HCT116 (cell line): ENCODE measurements around the gene CLCN4.

Experiments used
- CEBPB ChIP-seq: IDR thresholded peaks from 2 replicates; pipeline ENCODE4 v1.6.1; 2012; ENCODE audit warnings: low read depth
- CTCF ChIP-seq, 3 experiments: fragments of 200-600 bp in 1 of 3; sonication (generic) in 1 of 3; IDR thresholded peaks in 2 of 3; conservative IDR thresholded peaks in 1 of 3; 2 replicates each; pipeline ENCODE4 v1.5.1; 2012 to 2017; ENCODE audit warnings: low read depth in 2 of 3, low read length in 2 of 3, antibody characterized with exemption in 1 of 3, borderline replicate concordance in 1 of 3, control low read depth in 1 of 3, mild to moderate bottlenecking in 1 of 3, mixed read lengths in 1 of 3, mixed run types in 1 of 3, moderate library complexity in 1 of 3; ENCODE audit not compliant: insufficient read depth in 1 of 3
- MAX ChIP-seq: IDR thresholded peaks from 2 replicates; pipeline ENCODE4 v1.6.1; 2012
- POLR2AphosphoS5 ChIP-seq: IDR thresholded peaks from 2 replicates; pipeline ENCODE4 v1.6.1; 2011; ENCODE audit warnings: mild to moderate bottlenecking, low read depth, low read length, moderate library complexity
- RAD21 ChIP-seq: IDR thresholded peaks from 2 replicates; pipeline ENCODE4 v1.6.1; 2012; ENCODE audit warnings: low read depth, mild to moderate bottlenecking
- TF ChIP-seq, protein P1 (sequence below): IDR thresholded peaks from 2 replicates; pipeline ENCODE4 v1.6.1; 2011; ENCODE audit warnings: mild to moderate bottlenecking, low read length, moderate library complexity; ENCODE audit not compliant: insufficient replicate concordance; ENCODE audit errors: extremely low read depth

GRCh38 chrX:10178866-10179463, 22.2 kb downstream of the CLCN4 start:
- TF ChIP-seq CEBPB = no peak
- no peak for TF ChIP-seq CTCF (IDR thresholded peaks at IDR 0.05 in 2 of 3, conservative IDR thresholded peaks at IDR 0.05 in 1 of 3; ENCODE audit: borderline replicate concordance in 1 of 3, insufficient read depth in 1 of 3, low read depth in 2 of 3, low read length in 2 of 3)
- TF ChIP-seq POLR2AphosphoS5 = no peak
- TF ChIP-seq RAD21 = no peak
- no peak for TF ChIP-seq MAX
- TF ChIP-seq, protein P1, sequence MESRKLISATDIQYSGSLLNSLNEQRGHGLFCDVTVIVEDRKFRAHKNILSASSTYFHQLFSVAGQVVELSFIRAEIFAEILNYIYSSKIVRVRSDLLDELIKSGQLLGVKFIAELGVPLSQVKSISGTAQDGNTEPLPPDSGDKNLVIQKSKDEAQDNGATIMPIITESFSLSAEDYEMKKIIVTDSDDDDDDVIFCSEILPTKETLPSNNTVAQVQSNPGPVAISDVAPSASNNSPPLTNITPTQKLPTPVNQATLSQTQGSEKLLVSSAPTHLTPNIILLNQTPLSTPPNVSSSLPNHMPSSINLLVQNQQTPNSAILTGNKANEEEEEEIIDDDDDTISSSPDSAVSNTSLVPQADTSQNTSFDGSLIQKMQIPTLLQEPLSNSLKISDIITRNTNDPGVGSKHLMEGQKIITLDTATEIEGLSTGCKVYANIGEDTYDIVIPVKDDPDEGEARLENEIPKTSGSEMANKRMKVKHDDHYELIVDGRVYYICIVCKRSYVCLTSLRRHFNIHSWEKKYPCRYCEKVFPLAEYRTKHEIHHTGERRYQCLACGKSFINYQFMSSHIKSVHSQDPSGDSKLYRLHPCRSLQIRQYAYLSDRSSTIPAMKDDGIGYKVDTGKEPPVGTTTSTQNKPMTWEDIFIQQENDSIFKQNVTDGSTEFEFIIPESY = no peak
